Measurements from ENCODE around the gene PRXL2B.

PRXL2B gene

DNA sequence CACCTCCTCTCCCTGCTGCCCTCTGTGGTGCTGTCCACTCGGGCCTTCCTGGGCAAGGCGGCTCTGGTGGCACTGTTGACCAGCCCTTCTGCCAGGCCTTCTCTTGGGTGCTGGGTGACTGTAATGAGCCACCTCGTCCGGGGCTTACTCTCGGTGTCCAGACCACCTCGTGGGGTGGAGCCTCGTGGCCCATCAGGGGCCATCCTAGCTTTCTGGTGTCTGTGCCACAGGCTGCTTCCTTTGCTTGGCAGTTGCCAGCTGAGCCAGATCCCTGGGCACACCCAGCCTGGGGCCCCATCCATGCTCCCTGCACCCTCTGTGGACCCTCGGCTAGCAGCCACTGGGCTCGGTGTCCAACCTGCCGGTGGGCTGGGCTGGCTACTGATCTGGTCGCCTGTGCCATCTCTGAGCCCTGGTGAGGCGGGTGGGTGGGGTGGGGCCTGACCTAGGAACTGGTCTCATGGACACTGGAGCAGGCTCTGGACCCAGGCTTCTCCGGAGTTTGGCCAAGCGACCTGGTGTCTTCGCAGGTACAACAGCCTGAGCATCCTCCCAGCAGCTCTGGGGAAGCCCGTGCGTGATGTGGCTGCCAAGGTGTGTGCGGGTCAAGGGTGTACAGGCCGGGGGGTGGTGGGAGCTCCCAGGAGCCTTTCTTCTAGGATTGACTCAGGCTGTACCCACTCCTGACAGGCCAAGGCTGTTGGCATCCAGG is 1.4 kb downstream of the PRXL2B start:
- no peak for DNase-seq

DNA sequence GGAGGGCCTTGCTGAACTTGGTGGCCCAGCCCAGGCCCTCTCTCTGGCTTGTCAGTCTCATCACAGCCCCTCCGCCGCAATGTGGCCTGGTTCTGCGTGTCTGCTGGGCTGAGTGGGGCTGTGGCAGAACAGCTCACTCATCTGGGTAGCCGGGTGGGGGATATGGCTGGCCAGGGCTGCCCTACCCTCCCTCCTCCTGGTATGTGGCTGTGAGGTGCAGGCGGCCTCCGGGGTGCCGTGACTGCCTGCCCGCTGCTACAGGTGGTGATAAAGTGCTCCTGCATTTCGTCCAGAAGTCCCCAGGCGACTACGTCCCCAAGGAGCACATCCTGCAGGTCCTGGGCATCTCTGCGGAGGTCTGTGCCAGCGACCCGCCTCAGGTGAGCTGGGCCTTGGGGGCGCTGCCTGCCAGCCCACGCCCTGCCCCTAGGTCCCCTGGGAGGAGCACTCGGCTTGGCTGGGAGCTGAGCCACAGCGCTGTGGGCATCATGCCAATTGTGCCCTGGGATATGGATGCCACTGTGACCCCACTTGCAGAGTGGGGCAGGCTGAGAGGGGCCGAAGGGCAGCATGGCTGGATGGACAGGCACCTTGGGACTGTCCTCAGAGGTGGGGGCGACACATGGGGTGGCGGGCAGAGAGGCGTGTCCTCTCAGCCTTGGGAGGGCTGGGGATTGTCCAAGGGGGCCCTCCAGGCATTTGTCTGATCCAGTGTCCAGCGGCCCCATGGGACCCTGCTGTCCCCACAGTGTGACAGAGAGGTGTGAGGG is 2.3 kb downstream of the PRXL2B start:
- no peak for DNase-seq

DNA sequence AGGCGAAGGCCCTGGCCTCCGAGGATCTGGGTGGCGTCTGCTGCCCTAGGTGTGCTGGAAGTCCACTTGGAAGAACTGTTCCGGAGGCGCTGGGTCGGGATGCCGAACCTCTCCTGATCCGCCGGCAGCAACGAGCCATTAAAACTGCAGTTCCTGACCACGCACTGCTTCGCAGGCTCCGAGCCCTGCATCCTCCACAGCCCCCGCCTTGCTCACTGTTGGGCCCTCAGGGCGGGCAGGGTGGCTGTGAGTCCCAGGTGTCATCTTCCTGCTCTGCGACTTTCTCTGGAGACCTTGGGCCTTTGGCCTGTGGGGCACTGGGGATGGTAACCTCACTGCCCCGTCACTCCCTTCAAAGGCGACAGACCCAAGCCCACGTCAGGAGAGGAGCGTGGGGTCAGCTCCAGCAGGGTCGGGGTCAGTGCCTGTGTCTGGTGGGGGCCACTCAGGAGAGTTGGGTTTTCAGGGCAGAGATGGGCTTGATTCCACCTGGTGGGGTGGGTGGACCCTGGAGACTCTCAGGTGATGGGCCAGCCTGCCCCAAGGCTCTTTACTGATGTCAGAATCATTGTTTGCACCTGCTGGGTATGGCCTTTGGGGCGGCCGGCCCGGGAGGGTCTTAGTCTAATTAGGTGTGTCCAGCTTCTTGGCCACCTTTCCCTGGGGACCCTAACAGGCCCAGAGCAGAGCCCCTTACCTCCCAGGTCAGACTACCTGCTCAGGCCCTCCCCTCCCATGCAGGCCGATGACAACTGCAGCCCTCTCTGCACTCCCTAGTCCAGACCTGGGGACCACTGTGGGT is 3.1 kb downstream of the PRXL2B start:
- no peak for DNase-seq

DNA sequence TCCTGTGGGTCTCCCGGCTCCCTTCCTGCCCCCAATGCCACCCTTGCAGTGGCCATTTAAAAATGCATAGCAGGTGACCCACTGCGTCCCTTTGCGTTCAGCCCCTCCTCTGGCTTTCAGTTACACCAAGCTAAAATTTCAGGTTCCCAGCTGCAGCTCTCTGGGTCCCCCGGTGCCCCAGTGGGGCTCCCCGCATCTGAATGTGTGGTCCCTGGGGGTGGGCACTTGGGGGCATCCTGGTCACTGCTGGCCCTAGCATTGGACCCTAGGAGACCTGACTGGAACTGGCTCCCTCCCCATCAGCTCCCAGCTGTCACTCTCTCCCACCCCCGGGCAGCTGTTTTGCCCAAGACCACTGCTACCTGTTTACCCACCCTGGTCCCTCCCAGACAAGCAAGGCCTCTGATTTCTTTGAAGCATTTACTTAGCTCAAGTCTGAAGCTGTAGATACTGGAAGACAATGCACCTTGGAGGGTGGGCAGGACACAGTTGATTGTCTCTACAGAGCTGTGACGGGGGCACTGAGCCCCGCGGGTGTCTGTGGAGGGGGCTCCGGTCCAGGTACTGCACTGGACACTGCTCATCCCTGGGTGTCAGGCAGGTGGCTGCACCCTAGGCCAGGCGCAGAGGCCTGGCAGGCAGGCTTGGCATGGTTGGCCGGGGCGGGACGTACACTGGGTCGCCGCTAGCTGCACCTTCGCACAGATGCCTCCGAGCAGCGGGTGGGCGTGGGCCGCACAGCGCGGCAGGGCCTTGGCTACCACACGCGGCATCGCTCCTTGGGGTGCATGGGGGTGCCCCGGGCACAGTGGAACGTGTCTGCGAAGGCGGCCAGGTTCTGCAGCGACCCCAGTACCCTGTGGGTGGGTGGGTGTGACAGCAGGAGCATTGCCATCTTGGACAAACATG is 3.9 kb downstream of the PRXL2B start:
- DNase-seq, result no peak

DNA sequence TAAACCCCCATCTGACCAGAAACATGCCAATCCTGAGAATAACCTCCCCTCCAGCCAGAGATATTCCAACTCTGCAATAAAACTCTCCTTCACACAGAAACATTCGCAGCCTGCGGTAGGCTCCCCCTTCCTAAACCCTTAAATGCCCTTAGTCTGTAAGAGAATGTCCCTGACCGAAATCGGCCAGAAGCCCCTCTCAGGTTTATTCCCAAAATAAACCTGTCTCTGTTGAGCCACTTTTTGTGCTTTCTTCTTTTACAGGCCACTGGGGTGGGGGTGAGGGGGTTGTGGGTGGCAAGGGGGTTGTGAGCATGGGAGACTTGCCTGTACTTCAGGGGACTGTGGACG is 4.6 kb downstream of the PRXL2B start:
- no peak for DNase-seq

DNA sequence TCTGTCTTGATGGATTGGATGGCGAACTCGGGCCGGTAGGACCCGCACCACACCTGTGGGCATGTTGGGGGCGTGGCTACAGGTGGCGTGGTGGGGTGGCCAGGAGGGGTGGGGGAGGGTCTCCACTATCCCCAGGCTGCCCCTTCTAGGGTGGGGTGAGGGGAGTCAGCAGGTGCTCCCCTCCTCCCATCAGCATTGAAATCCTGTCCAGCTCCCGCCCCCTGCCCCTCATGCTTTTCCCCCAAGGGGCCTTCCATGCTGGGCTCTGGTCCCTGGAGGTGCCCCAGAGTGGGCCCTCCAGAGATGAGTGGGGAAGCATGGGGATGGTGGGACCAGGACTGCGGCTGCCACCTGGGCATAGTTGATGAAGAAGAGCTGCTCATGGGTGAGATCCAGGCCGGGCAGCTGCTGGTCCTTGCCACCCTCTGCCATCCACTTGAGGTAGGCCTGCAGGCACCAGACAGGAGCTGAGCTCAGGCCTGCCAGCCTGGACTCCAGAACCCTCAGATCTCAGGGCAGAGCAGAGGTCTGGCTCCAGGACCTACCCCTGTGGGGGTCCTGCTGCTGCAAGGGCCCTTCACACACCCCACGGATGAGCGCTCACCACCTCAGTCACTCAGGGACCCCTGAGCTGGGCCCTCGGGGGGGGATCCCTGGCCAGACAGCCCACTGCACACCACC is 5.1 kb downstream of the PRXL2B start:
- DNase-seq, result no peak

DNA sequence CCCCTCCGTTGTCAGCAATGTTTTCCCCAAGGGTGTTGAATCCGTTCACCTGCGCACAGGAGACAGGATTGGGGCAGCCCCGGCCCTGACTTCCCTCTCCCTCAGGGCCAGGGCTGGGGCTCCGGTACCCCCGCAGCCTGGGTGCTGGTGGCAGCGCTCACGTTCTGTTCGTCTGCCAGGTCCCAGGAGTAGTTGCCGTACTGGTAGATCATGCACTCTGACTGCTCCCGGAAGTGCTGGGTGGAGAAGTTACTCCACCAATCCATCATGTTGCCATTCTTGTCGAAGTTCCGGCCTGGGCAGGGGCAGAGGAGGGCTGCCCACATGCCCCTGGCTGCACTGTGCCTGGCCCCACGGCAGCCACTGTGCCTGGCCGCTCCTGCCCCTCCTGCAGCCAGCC is 6.1 kb downstream of the PRXL2B start:
- no peak for DNase-seq

DNA sequence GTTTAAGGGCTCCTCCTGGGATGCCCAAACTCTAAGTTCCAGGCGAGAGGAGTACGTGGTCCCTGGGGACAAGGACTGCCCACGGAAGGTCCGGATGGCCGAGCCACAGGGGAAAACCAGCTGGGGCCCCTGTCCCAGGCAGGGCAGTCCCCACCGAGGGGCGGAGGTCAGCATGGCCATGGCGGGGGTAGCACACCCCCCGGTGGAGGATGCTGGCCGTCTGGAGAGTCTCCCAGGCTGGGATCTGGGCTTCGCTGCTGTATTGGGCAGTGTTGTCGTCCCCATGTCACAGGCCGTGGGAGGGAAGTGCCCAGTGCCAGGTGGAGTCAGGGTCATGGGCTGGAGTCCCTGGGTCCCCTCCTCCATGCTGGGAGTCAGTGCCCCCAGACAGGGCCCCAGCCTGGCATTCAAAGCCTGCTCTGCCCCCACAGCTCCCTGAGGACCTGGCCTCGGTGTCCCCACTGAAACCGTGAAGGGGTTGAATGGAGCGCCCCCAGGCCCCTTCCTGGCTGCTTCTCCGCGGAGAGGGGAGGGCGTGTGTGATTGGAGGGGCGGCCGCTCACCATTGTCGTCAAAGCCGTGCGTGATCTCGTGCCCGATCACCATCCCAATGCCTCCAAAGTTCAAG is 6.8 kb downstream of the PRXL2B start:
- DNase-seq, result no peak

DNA sequence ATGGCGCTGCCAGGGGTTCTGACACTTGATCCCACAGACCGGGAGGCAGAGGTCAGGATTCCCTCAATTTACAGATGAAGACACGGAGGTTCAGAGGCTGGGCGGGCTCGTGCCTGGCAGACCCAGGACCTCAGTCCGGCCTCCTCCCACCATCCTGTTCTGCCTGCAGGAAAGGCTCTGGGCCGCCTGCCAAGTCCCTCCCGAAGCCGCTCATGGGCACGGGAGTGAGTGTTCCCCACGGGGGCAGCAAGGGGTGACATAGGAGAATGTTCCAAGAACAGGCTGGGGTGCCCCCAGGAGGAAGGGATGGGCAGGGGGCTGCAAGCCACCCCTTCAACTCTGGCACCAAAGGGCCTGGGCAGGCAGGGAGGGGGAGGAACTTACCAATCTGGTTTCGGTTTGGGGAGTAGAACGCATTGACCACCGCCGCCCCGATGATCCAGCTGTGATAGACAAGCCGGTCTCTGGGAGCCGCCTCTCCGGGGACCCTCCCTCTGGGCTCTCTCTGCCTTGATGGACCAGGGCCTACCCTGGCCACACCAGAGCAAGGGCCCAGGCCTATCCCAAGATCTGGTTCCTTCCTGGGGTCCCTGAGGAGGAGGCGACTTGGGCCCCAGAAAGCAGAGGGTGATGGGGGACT is 7.5 kb downstream of the PRXL2B start:
- no peak for DNase-seq

DNA sequence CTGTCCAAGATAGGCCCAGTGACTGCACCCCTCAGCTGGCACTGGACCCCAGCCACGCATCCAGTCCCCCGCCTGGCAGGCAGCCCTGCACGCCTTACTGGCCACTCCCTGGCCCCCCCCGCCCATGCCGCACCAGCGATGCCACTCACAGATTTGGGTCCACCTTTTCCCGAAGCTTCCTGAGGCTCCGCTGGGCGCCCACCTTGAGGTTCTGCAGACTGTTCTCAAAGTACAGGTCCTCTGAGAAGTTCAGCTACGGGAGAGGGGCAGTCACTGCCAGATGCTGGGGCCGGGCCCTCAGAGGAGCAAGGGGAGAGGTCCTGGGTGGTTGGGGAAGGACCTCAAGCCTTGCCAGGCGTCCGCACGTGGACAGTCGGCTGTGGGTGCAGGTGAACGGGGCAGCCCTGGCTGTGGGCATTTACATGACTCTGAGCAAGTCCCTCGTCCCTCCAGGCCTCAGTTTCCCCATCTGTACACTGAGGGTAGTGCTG is 8.1 kb downstream of the PRXL2B start:
- no peak for DNase-seq

DNA sequence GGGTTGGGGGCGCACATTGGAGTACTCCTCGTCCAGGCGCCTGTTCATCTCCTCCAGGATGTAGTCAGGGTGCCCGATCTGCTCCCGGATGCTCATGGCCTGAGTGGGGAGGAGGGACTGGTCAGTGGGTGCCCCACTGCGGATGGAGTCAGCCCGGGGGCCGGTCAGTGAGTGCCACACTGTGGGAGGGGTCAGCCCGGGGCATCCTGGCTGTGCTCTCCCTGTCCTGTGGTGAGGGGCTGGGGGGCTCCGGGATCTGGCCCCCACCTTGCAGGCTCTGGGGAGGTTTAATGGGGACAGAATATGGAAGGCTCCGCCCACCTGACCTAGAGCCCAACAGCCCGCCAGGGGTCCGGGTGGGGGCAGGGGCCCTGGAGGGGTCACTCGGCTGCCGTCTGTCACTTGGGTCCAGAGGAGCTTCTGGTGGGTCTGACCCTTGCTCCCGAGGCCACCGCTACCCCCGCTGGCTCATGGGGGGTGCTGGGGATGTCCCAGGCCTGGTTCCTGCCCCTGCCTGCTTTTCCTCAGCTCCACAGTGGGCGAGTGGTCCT is 8.8 kb downstream of the PRXL2B start:
- DNase-seq, result no peak

DNA sequence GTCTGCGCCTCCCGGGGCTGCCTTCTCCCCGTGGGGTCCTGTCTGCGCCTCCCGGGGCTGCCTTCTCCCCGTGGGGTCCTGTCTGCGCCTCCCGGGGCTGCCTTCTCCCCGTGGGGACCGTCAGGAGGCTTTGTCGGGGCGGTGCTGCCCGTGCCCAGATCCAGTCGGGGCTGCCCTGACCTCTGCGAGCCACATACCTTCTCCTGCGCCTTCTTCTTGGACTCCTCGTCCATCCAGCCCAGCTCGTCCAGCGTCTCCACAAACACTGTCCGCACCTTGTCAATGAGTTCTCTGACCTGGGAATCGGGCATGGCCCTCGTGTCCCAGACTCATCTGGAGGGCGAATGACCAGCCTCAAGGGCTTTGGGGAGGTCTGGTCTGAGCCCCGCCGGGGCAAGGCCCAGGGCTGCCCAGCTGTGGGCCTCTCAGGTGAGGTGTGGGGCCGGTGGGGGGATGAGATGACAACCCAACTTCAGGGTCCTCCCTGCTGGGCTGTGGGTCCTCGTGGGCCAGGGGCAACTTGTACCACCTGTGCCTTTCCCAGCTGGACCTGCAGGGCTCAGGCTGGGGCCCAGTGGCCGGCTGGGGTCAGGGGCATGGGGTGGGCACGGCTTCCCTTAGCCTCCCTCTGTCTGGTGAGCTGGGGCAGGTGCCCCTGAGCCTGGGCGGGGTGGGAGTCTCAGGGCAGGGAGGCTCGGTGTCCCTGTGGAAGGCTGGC is 9.4 kb downstream of the PRXL2B start:
- no peak for DNase-seq

DNA sequence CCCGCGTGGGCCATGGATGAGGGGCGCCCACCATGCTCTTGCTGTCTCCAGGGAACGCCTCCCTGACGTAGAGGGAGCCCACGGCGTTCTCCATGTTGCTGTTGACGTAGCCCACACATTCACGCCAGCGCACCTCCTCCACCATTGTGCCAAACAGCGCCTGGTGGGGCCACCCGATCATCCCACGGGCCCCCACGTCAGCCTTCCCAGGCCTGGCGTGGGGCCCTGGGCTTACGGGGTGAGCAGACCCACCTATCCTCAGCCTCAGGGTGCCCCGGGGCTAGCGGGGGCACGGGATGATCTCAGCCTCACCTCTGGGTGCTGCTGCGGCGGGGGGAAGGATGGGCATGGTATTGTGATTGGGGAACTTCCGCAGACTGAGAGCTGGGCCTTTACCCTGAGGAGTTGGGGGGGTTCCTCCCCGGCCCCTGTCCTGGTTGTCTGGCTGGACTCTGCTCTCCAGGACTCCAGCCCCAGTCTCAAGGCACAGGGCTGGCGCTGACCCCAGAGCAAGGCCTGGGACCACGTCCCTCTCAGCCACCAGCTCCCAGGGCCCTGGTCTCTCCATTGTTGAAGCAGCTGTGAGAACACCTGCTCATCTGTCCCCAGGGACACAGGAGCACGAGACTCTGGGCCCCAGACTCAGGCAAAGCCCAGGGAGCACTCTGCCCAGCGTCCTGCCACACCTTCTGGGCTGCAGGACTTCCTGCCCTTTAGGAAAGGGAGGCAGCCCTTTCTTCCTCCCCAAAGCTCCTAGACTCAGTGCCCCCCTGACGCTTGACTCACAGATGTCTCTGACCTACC is 10.2 kb downstream of the PRXL2B start:
- no peak for DNase-seq

DNA sequence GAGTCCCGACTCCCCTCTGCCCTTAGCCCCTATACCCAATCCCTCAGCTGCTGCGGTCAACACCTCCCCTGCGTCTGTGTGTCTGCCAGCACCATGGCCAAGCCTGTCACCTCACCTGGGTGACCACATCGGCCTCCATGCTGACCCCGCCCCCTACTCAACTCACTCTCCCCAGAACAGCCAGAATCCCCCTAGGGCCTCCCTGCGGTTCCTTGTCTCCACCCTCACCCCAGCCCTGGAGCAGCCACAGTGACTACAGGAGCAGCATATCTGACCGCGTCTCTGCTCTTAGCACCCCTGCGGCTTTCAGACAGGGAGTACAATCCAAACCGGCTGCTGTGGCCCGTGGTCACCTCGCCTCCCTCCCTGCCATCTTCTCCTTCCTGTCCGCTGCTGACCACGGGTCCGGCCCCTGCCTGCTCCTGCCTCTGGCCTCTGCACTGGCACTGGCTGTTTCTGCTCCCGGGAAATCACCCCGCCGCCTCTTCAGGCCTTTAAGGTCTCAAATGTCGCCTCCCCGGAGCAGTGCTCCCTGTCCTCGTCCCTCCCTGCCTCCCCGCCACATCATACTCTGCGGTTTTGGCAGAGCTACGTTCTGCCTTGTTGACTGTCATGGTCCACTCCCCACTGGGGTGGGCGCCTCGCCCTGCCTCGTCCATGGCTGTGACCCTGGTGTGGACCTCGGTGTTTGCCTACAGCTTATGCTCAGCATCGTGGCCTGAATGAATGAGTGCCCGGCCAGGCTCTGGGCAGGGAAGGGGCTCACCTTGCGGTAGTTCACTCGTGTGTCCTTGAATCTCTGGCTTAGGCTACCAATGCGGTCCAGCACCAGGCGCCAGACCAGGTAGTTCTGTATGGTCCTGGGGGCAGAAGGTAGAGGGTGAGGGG is 11.1 kb downstream of the PRXL2B start:
- DNase-seq, result no peak

DNA sequence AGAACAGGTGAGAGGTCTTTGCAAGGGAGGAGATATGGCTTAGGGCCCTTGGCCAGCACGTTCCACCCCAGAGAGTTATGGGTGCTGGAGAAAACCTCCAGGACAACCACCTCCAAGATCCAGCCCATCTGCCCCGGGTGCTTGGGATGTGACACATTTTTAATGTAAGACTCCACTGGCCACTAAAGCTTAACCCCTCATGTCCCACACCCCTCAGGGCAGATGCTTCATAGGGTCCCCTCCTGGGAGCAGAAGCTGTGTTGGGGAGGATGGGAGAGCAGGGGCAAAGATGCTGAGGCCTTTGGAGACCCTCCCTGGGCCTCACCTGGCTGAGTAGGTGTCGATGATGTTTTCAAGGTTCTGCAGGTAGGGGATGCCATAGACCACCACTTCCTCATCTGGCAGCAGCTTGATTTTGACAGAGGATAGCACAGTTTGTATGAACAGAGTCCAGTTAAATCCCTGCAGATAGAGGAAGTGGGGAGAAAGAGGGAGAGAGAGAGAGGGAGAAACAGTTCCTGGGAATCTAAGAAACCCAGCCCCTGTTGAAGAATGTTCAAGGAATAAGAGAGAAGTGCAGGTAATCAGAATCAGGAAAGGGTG is 11.9 kb downstream of the PRXL2B start:
- no peak for DNase-seq

DNA sequence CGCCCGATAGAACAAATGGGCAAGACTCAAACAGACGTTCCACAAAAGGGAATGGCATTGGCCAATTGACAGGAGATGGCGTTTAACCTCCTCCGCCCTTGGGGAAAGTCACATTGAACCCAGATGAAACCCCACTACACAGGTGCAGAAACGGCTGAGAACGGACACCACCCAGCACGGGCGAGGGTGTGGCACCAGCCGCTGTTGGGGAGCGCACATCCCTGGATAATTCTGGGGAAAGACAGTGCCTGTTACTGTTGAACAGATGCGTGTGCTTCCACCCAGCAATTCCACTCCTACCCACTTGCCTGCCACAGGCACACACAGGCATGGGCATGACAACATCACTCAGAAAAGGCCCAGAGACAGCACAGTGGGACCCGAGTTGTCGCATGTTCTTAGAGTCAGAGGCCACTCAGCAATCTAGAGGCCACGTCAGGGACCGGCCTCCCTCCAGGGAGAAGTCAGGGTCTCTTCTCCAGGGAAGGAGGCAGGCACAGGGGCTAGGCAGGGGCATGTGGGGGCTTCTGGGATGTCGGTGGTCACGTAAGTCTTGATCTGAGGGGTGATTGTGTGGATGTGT is 15.2 kb downstream of the PRXL2B start:
- no peak for DNase-seq

DNA sequence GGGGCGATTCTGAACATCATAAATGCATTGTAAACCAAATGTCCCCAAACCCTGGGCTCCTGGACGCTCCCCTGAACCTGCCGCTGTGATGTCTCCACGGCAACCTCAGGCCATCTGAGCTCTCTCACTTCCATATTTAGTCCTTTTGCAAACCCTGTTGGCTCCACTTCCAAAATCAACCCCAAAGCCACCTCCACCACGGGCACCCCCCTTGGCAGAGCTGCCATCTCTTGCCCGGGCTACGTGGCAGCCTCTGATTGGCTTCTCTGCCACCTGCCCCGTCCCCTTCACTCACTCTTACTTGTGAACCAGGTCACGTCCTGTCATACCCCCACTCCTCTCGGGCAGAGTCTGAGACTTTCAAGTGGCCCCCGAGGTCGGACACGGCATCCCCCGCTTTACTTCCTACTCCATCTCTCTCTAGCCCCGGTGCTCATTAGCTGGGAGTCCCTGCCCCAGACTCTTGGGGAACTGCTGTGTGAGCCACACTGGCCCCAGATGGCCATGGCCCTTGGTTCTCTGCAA is 15.8 kb downstream of the PRXL2B start:
- no peak for DNase-seq

All from stimulated activated CD4-positive, alpha-beta T cell treated with anti-CD3 and anti-CD28 coated beads, Interleukin-12 subunit alpha, Interleukin-12 subunit beta, amount 100 ng/mL, for 4 hours (primary cell).